ENCODE measurements around the gene RHOF. TPM values are rescaled to one million over a fixed set of nuclear protein-coding genes. Genes with fewer than 3 reads are reported as not detected.

Gene RHOF
- total and polyA plus RNA-seq, 2 of the 13 experiments (the other 11 are each of a cell fraction or from before 2014, with no cell fraction given): 14.6 to 32.2 TPM

GRCh38 chr12:121773011-121773777, 20.3 kb downstream of the RHOF start (continued):
- TF ChIP-seq, protein P1, sequence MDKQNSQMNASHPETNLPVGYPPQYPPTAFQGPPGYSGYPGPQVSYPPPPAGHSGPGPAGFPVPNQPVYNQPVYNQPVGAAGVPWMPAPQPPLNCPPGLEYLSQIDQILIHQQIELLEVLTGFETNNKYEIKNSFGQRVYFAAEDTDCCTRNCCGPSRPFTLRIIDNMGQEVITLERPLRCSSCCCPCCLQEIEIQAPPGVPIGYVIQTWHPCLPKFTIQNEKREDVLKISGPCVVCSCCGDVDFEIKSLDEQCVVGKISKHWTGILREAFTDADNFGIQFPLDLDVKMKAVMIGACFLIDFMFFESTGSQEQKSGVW (CRISPR knock-in tag; IDR thresholded peaks at IDR 0.05; ENCODE audit: borderline replicate concordance): no peak
- TF ChIP-seq GABPB1 (CRISPR knock-in tag; IDR thresholded peaks at IDR 0.05) (peak; percentile 58), NR3C1 (CRISPR knock-in tag; IDR thresholded peaks at IDR 0.05) (no peak), GABPA (IDR thresholded peaks at IDR 0.05; ENCODE audit: low read depth, low read length) (no peak), GABPA (CRISPR knock-in tag; IDR thresholded peaks at IDR 0.05; ENCODE audit: low read depth) (0 out of 2 replicates have a peak, but pooled peaks have one; percentile 31), RBM39 (IDR thresholded peaks at IDR 0.05; ENCODE audit: low read depth, low read length, poor library complexity, severe bottlenecking) (peak; percentile 53), ZNF329 (CRISPR knock-in tag; IDR thresholded peaks at IDR 0.05; ENCODE audit: low read depth) (no peak), ZNF556 (CRISPR knock-in tag; IDR thresholded peaks at IDR 0.05; ENCODE audit: borderline replicate concordance) (no peak), TBX3 (IDR thresholded peaks at IDR 0.05; ENCODE audit: borderline replicate concordance) (no peak), POLR2G (IDR thresholded peaks at IDR 0.05; ENCODE audit: low read depth, low read length) (no peak), FOXO4 (CRISPR knock-in tag; conservative IDR thresholded peaks at IDR 0.05) (no peak), CENPT (CRISPR knock-in tag; IDR thresholded peaks at IDR 0.05; ENCODE audit: low read depth) (no peak), ZNF766 (CRISPR knock-in tag; IDR thresholded peaks at IDR 0.05; ENCODE audit: borderline replicate concordance) (no peak), ISX (CRISPR knock-in tag; conservative IDR thresholded peaks at IDR 0.05) (no peak), NBN (conservative IDR thresholded peaks at IDR 0.05) (no peak), ZKSCAN8 (CRISPR knock-in tag; IDR thresholded peaks at IDR 0.05; ENCODE audit: borderline replicate concordance) (0 out of 2 replicates have a peak, but pooled peaks have one; percentile 54), ZSCAN12 (CRISPR knock-in tag; IDR thresholded peaks at IDR 0.05) (no peak), ZNF34 (CRISPR knock-in tag; IDR thresholded peaks at IDR 0.05; ENCODE audit: borderline replicate concordance) (no peak), ZNF121 (CRISPR knock-in tag; IDR thresholded peaks at IDR 0.05) (0 out of 2 replicates have a peak, but pooled peaks have one; percentile 22), IRX3 (CRISPR knock-in tag; IDR thresholded peaks at IDR 0.05; ENCODE audit: borderline replicate concordance, low read depth) (no peak)
- TF ChIP-seq, protein P2, sequence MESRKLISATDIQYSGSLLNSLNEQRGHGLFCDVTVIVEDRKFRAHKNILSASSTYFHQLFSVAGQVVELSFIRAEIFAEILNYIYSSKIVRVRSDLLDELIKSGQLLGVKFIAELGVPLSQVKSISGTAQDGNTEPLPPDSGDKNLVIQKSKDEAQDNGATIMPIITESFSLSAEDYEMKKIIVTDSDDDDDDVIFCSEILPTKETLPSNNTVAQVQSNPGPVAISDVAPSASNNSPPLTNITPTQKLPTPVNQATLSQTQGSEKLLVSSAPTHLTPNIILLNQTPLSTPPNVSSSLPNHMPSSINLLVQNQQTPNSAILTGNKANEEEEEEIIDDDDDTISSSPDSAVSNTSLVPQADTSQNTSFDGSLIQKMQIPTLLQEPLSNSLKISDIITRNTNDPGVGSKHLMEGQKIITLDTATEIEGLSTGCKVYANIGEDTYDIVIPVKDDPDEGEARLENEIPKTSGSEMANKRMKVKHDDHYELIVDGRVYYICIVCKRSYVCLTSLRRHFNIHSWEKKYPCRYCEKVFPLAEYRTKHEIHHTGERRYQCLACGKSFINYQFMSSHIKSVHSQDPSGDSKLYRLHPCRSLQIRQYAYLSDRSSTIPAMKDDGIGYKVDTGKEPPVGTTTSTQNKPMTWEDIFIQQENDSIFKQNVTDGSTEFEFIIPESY (CRISPR knock-in tag; IDR thresholded peaks at IDR 0.05): peak; percentile 99
- TF ChIP-seq, protein P3, sequence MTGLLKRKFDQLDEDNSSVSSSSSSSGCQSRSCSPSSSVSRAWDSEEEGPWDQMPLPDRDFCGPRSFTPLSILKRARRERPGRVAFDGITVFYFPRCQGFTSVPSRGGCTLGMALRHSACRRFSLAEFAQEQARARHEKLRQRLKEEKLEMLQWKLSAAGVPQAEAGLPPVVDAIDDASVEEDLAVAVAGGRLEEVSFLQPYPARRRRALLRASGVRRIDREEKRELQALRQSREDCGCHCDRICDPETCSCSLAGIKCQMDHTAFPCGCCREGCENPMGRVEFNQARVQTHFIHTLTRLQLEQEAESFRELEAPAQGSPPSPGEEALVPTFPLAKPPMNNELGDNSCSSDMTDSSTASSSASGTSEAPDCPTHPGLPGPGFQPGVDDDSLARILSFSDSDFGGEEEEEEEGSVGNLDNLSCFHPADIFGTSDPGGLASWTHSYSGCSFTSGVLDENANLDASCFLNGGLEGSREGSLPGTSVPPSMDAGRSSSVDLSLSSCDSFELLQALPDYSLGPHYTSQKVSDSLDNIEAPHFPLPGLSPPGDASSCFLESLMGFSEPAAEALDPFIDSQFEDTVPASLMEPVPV (CRISPR knock-in tag; IDR thresholded peaks at IDR 0.05): no peak
- TF ChIP-seq, protein P4, sequence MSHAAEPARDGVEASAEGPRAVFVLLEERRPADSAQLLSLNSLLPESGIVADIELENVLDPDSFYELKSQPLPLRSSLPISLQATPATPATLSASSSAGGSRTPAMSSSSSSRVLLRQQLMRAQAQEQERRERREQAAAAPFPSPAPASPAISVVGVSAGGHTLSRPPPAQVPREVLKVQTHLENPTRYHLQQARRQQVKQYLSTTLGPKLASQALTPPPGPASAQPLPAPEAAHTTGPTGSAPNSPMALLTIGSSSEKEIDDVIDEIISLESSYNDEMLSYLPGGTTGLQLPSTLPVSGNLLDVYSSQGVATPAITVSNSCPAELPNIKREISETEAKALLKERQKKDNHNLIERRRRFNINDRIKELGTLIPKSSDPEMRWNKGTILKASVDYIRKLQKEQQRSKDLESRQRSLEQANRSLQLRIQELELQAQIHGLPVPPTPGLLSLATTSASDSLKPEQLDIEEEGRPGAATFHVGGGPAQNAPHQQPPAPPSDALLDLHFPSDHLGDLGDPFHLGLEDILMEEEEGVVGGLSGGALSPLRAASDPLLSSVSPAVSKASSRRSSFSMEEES (CRISPR knock-in tag; IDR thresholded peaks at IDR 0.05): no peak

All from HepG2 (cell line).